ENCODE results near the gene SUGCT. TPM values are rescaled to one million over a fixed set of nuclear protein-coding genes. Genes with fewer than 3 reads are reported as not detected.
A peak's percentile ranks its signal among the peaks of the same experiment; 100 is the strongest.
"Not testable (repeated sequence)": the region's sequence is repeated elsewhere in the genome, so short reads cannot be mapped to it uniquely, and the experiment has no call there.

SUGCT gene
- 8.5 and 8.8 TPM in 2 replicates for total RNA-seq
- 59.2 TPM for polyA plus RNA-seq (2012)

GRCh38 chr7:40134428-40135316 is at the start of gene SUGCT, which contains the start of gene MPLKIP:
TSS of gene SUGCT (plus strand) at chr7:40135005.
TSS of gene MPLKIP (minus strand) at chr7:40134622. CDS start at chr7:40134567, 55 bp downstream.
- DNase-seq (ENCODE audit: low read depth): peak; percentile 95

DNA sequence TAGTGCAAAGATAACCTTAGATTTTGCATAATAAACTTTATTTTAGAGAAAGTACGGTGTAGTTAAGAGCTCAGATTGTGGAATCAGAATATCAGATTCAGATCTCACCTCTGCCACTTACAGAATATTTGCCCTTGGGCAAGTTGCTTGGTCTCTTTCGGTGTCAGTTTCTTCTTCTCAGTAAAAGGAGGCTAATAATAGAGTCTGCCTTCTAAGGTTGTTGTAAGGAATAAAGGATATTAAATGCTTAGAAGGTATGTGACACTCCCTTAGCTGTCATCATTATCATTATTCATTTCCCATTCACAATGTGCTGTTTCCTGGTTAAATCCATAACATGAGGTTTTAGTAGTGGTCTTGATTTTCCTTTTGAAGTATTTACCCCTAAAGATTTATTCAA is 42.6 kb upstream of the SUGCT start:
- DNase-seq (ENCODE audit: low read depth): no peak

- no peak for DNase-seq (ENCODE audit: low read depth)
Measured at GRCh38 chr7:40093631-40094350, 41.0 kb upstream of the SUGCT start.

DNA sequence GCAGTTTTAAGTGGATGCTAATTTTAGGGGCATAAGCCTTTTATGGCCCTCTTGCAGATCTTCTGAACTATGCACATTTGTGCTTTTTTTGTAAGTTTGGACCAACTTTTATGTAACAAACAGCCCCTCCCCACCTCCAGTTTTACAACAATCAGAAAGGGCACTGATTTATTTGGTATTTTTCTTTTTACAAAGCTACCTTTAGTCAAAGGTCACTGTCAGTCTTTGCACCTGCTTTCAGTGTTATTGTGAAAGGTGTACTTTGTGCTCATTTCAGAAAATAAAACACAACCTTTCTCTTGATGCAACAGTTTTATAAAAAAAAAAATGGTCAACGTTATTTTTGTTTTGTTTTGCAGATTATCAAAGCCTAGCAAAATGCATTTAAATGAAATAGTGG is 39.6 kb upstream of the SUGCT start:
- no peak for DNase-seq (ENCODE audit: low read depth)

DNA sequence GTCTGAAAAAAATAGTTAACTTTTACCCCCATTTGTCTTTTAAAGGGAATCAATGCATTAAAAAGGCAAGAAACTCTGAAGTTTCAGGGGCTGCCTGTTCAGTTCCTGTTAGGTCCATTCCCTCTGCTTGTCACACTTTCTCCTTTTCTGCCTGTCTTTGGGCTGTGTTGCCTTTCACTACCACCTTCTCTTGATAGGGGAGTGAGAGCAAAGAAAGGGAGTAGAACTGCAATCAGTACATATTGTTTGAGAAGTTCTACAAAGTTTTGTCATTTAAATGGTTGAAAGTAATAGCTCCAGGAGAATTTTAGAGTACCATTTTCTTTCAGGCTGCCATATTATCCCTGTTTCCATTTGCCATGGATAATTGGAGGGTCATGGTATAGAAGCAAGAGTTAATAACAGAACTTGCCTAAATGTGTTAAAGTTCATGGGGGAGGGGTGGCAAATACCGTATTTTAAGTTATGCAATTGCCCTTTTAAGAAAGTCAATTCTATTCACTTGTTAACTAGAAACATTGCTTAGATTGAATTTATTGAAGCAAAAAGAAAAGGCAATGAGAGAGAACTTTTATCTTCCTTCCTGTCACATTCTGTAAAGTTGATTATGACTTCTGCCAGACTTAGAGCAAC is 39.0 kb upstream of the SUGCT start:
- no peak for DNase-seq (ENCODE audit: low read depth)

GRCh38 chr7:40097728-40098127 is 37.1 kb upstream of the SUGCT start:
- DNase-seq (ENCODE audit: low read depth): no peak

DNA sequence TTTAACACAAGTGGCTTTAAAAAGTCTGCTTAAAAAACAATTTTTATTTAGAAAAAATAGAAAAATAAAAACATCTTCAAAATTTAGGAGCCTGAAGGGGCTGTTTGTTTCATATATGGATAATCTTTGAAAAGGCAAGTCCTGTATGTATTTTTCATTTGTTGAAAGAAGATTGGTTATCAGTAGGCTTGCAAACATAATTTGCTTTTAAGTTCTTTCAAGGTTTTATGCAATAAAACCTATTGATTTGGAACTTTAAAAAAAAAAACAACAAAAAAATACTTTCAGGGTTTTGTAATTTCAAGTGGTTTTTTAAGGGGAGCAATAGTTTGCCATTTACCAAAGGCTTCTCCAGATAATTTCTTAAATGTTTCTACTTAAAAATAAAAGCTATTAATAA is 36.0 kb upstream of the SUGCT start:
- DNase-seq (ENCODE audit: low read depth): no peak

DNA sequence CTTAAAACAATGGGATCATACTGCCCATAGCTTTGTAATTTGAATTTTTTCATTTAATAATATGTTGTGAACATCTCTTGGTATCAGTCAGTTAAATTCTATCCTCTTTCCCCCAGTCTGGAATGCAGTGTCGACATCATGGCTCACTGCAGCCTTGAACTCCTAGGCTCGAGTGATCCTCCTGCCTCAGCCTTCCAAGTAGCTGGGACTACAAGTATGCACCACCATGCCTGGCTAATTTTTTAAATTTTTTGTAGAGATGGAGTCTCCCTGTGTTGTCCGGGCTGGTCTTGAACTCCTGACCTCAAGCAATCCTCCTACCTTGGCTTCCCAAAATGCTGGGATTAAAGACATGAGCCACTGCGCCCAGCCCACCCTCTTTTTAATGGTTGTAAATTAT is 35.0 kb upstream of the SUGCT start:
- no peak for DNase-seq (ENCODE audit: low read depth)

- DNase-seq (ENCODE audit: low read depth): no peak
Measured at GRCh38 chr7:40101201-40101600, 33.6 kb upstream of the SUGCT start.

- DNase-seq (ENCODE audit: low read depth): no peak
Measured at GRCh38 chr7:40102897-40103296, 31.9 kb upstream of the SUGCT start.

GRCh38 chr7:40105879-40106473 is 28.8 kb upstream of the SUGCT start:
- DNase-seq (ENCODE audit: low read depth): no peak

DNA sequence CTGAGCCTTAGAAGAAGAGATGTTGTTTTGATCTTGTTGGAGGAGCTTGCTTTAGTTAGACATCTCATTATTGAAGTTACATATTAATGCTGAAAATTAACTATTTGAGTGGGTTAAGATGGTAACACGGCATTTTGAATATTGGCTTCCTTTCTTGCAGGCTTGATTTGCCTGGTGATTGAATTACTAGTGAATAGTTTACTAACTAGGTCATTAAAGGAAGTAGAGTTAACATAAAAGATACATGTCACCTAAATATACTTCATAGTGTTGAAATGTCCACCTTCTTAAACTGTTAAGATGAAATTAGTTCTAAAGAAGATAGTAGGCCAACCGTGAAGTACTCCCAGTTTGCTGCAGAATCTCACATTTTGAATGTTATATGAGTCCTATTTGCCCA is 18.9 kb upstream of the SUGCT start:
- DNase-seq (ENCODE audit: low read depth): no peak

GRCh38 chr7:40117199-40117598 is 17.6 kb upstream of the SUGCT start:
- not testable (repeated sequence) for DNase-seq (ENCODE audit: low read depth)

GRCh38 chr7:40118201-40118600 is 16.6 kb upstream of the SUGCT start:
- DNase-seq (ENCODE audit: low read depth): not testable (repeated sequence)

- no peak for DNase-seq (ENCODE audit: low read depth)
Measured at GRCh38 chr7:40120020-40120419, 14.8 kb upstream of the SUGCT start.

GRCh38 chr7:40122100-40122939 is 12.5 kb upstream of the SUGCT start:
- not testable (repeated sequence) for DNase-seq (ENCODE audit: low read depth)

DNA sequence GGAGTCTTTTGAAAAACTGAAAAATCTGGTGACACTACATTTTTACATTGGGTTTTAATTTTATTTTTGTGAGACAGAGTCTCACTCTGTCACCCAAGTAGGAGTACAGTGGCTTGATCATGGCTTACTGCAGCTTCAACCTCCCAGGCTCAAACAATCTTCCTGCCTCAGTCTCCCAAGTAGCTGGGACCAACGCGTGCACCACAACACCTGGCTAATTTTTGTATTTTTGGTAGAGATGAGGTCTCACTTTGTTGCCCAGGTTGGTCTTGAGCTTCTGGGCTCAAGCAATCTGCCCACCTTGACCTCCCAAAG is 11.9 kb upstream of the SUGCT start:
- no peak for DNase-seq (ENCODE audit: low read depth)

- peak; percentile 54 for DNase-seq (ENCODE audit: low read depth)
Measured at GRCh38 chr7:40133561-40134427, 1.0 kb upstream of the SUGCT start.

GRCh38 chr7:40135317-40135610 is 459 bp downstream of the SUGCT start:
- no peak for DNase-seq (ENCODE audit: low read depth)

DNA sequence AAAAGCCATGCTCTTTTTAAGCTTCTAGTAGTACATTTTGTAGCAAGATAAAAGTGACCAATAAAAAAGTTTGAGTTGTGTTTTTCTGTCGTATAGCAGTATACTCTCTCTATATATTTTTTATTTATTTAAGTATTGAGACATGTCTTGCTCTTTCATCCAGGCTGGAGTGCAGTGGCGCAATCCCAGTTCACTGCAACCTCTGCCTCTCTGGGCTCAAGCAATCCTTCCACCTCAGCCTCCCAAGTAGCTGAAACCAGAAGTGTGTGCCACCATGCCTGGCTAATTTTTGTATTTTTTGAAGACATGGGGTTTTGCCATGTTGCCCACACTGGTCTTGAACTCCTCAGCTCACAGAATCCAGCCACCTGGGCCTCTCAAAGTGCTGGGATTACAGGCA is 2.8 kb downstream of the SUGCT start:
- DNase-seq (ENCODE audit: low read depth): no peak

Data from myocyte (in vitro differentiated cells).